ENCODE results near the gene FER.

DNA sequence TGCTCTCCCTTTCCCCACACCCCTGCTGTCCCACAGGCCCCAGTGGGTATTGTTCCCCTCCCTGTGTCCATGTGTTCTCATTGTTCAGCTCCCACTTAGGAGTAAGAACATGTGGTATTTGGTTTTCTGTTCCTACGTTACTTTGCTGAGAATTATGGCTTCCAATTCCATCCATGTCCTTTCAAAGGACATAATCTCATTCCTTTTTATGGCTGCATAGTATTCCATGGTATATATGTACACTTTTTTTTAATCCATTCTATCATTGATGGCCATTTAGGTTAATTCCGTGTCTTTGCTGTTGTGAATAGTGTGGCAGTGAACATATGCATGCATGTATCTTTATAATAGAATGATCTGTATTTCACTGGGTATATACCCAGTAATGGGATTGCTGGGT is 25.6 kb downstream of the FER start:
- no peak for TF ChIP-seq CTCF (IDR thresholded peaks at IDR 0.05)
- TF ChIP-seq POLR2A (IDR thresholded peaks at IDR 0.05) = no peak
